CD14-positive monocyte (primary cell): ENCODE measurements around the gene LIPK. TPM values are rescaled to one million over a fixed set of nuclear protein-coding genes. Genes with fewer than 3 reads are reported as not detected.
"Not testable (repeated sequence)": the region's sequence is repeated elsewhere in the genome, so short reads cannot be mapped to it uniquely, and the experiment has no call there.

ENCODE experiments used
- DNase-seq, 3 donors: peaks; one replicate each; pipeline ENCODE4 v3.0.0-alpha.2; 2011 to 2022
- H2AFZ ChIP-seq: 2 replicates; pipeline ENCODE4 v1.6.0; 2012; ENCODE audit warnings: mild to moderate bottlenecking, low read depth, low read length, inconsistent platforms; ENCODE audit not compliant: insufficient read depth, poor library complexity, severe bottlenecking
- H3K27ac ChIP-seq, 2 donors: 1 replicate in 1 of 2; 2 replicates in 1 of 2; pipeline ENCODE4 v1.5.1; 2012 to 2013; ENCODE audit warnings: low read length in 2 of 2, control low read depth in 1 of 2, inconsistent platforms in 1 of 2, low read depth in 1 of 2, mild to moderate bottlenecking in 1 of 2
- H3K27me3 ChIP-seq, 2 donors: one replicate each; pipeline versions ENCODE4 v1.6.0 to v1.6.1; 2011 to 2013; ENCODE audit warnings: low read length in 2 of 2; ENCODE audit not compliant: control insufficient read depth in 2 of 2, insufficient read depth in 2 of 2
- H3K36me3 ChIP-seq, 2 donors: replicated peaks in 1 of 2; 1 replicate in 1 of 2; 2 replicates in 1 of 2; pipeline versions ENCODE4 v1.5.1 to v1.6.1; 2012 to 2013; ENCODE audit warnings: low read length in 2 of 2, control low read depth in 1 of 2, inconsistent platforms in 1 of 2, mild to moderate bottlenecking in 1 of 2; ENCODE audit not compliant: insufficient read depth in 2 of 2, control insufficient read depth in 1 of 2
- H3K4me1 ChIP-seq, 2 donors: 1 replicate in 1 of 2; 2 replicates in 1 of 2; pipeline versions ENCODE4 v1.5.1 to v1.6.1; 2012 to 2013; ENCODE audit warnings: low read length in 2 of 2, control low read depth in 1 of 2, inconsistent platforms in 1 of 2, mild to moderate bottlenecking in 1 of 2, moderate library complexity in 1 of 2; ENCODE audit not compliant: insufficient read depth in 2 of 2, control insufficient read depth in 1 of 2
- H3K4me2 ChIP-seq: replicated peaks from 2 replicates; pipeline ENCODE3; 2012; ENCODE audit warnings: low read length, moderate library complexity, mild to moderate bottlenecking; ENCODE audit not compliant: poor library complexity, severe bottlenecking; ENCODE audit errors: extremely low read depth
- H3K4me3 ChIP-seq, 3 experiments: fragments of 200-600 bp in 1 of 3; sonication (generic) in 1 of 3; replicated peaks in 1 of 3; 1 replicate in 2 of 3; 2 replicates in 1 of 3; pipeline ENCODE4 v1.5.1; 2011 to 2013; ENCODE audit warnings: low read length in 3 of 3, mild to moderate bottlenecking in 3 of 3, control low read depth in 2 of 3, low read depth in 2 of 3, inconsistent platforms in 1 of 3, moderate library complexity in 1 of 3
- H3K79me2 ChIP-seq: 2 replicates; pipeline ENCODE4 v1.6.0; 2012; ENCODE audit warnings: mild to moderate bottlenecking, control low read depth, inconsistent platforms, low read length, moderate library complexity; ENCODE audit not compliant: insufficient read depth
- H3K9ac ChIP-seq: 2 replicates; pipeline ENCODE4 v1.6.0; 2017; ENCODE audit warnings: low read length, mild to moderate bottlenecking; ENCODE audit not compliant: insufficient read depth, poor library complexity, severe bottlenecking
- H3K9me3 ChIP-seq, 2 donors: replicated peaks in 1 of 2; 1 replicate in 1 of 2; 2 replicates in 1 of 2; pipeline versions ENCODE4 v1.5.1 to v1.6.1; 2012 to 2013; ENCODE audit warnings: low read length in 2 of 2, control low read depth in 1 of 2; ENCODE audit not compliant: control insufficient read depth in 1 of 2, insufficient read depth in 1 of 2
- H4K20me1 ChIP-seq: 2 replicates; pipeline ENCODE4 v1.6.0; 2012; ENCODE audit warnings: mild to moderate bottlenecking, low read length, control low read depth, moderate library complexity; ENCODE audit not compliant: insufficient read depth
- H3K27ac Mint-ChIP-seq, 7 donors: one replicate each; pipeline ENCODE4 v1.8.0; 2020; ENCODE audit warnings: mild to moderate bottlenecking in 7 of 7, mixed read lengths in 7 of 7, moderate library complexity in 6 of 7, inconsistent platforms in 2 of 7
- H3K27me3 Mint-ChIP-seq, 3 donors: one replicate each; pipeline ENCODE4 v1.8.0; 2021 to 2022; ENCODE audit warnings: low read depth in 3 of 3, mild to moderate bottlenecking in 3 of 3, mixed read lengths in 3 of 3, moderate library complexity in 3 of 3, inconsistent platforms in 1 of 3
- H3K36me3 Mint-ChIP-seq, 2 donors: one replicate each; pipeline ENCODE4 v1.8.0; 2020; ENCODE audit warnings: mixed read lengths in 2 of 2, inconsistent platforms in 1 of 2, mild to moderate bottlenecking in 1 of 2
- H3K4me1 Mint-ChIP-seq: one replicate; pipeline ENCODE4 v1.8.0; 2020; ENCODE audit warnings: mild to moderate bottlenecking, mixed read lengths
- H3K4me3 Mint-ChIP-seq, 2 donors: one replicate each; pipeline ENCODE4 v1.8.0; 2020; ENCODE audit warnings: mild to moderate bottlenecking in 2 of 2, mixed read lengths in 2 of 2, moderate library complexity in 1 of 2
- H3K9me3 Mint-ChIP-seq, 7 donors: one replicate each; pipeline ENCODE4 v1.8.0; 2020 to 2022; ENCODE audit warnings: mixed read lengths in 7 of 7, mild to moderate bottlenecking in 6 of 7, moderate library complexity in 6 of 7, inconsistent platforms in 2 of 7
- WGBS: methylation state at CpG from one replicate; pipeline ENCODE4 v1.1.5; 2013; ENCODE audit warnings: missing lambda C conversion rate; ENCODE audit not compliant: insufficient coverage; 5-methylcytosine and 5-hydroxymethylcytosine counted together
- intact Hi-C, 2 donors: fragments of 100-400 bp; cut with micrococcal nuclease; formaldehyde crosslinking; loops; one replicate each; pipeline versions ENCODE4 v1.15.0 to v1.15.1; 2023
- polyA plus RNA-seq, 3 donors: library from polyadenylated mRNA; depleted of rRNA in 1 of 3; unstranded in 2 of 3; stranded (reverse) in 1 of 3; fragments of 300-500 nt in 2 of 3; fragments of >200 nt in 1 of 3; fragmentation: Illumina TruSeq in 2 of 3; gene quantifications; 1 replicate in 2 of 3; 2 replicates in 1 of 3; pipeline ENCODE4 v1.2.3, GENCODE V29; 2012 to 2021
- TF ChIP-seq, protein P1 (sequence below): fragments of 200-600 bp; IDR thresholded peaks from one replicate; pipeline ENCODE4 v1.8.0; 2022; ENCODE audit warnings: antibody characterized with exemption, mild to moderate bottlenecking

LIPK gene
- polyA plus RNA-seq, 3 donors: not detected

DNA sequence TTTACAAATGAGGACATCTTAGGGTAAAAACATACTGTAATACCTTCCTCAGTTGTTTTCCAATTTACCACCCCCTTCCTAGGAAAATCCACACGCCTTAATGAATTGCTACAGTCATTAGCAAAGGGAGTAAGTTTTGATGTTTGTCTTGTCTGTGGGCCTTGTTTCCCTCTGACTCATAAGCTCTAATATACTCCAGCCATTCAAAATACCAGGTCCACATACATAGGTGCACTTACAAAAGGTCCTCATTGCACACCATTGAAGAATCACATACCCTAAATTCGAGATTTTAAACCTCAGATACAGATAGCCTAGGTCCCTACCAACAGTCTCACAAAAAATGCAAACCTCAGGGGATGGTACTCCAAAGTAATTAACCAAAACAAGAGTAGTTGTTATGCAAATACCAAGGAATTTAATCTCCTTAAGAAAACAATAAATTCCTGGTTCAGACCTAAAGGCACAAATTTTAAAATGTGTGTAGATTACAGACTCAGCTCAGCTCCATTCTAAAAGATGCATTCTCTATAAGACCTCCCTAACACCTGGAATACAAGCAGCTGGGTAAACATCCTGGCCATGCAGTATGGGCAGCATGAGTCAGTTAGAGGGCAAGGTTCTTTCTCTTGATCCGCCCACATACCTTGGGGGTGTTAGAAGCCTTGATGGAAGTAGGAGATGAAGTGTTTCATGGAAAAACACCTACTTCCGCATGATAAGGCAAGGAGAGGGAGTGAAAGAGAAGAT is 3.0 kb upstream of the LIPK start:
- intact Hi-C loops: no loop called here
- DNase-seq: no peak
- Histone ChIP-seq H3K36me3 (no peaks in the 10 kb centered on the region), H2AFZ (no peak overlapping the region), H3K27me3 (peaks cover 0 to 3% of the 10 kb centered on the region in 2 donors), H3K4me1 (no peaks in the 10 kb centered on the region), H3K9me3 (no peaks in the 10 kb centered on the region), H4K20me1 (no peaks in the 10 kb centered on the region), H3K27ac (no peak overlapping the region), H3K4me3 (no peak overlapping the region), H3K79me2 (no peaks in the 10 kb centered on the region), H3K4me2 (no peak overlapping the region), H3K9ac (no peak overlapping the region)
- Mint-ChIP-seq H3K36me3 (no peaks in the 10 kb centered on the region), H3K4me3 (no peak overlapping the region), H3K9me3 (peaks cover 0 to 6% (median 0%) of the 10 kb centered on the region in 7 donors), H3K27me3 (peaks cover 0 to 8% (median 0%) of the 10 kb centered on the region in 3 donors), H3K4me1 (peaks cover 7% of the 10 kb centered on the region), H3K27ac (no peak overlapping the region)
- WGBS: 80% methylated on average over 1 of the region's 4 CpGs
- TF ChIP-seq, protein P1, sequence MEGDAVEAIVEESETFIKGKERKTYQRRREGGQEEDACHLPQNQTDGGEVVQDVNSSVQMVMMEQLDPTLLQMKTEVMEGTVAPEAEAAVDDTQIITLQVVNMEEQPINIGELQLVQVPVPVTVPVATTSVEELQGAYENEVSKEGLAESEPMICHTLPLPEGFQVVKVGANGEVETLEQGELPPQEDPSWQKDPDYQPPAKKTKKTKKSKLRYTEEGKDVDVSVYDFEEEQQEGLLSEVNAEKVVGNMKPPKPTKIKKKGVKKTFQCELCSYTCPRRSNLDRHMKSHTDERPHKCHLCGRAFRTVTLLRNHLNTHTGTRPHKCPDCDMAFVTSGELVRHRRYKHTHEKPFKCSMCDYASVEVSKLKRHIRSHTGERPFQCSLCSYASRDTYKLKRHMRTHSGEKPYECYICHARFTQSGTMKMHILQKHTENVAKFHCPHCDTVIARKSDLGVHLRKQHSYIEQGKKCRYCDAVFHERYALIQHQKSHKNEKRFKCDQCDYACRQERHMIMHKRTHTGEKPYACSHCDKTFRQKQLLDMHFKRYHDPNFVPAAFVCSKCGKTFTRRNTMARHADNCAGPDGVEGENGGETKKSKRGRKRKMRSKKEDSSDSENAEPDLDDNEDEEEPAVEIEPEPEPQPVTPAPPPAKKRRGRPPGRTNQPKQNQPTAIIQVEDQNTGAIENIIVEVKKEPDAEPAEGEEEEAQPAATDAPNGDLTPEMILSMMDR: no peak

DNA sequence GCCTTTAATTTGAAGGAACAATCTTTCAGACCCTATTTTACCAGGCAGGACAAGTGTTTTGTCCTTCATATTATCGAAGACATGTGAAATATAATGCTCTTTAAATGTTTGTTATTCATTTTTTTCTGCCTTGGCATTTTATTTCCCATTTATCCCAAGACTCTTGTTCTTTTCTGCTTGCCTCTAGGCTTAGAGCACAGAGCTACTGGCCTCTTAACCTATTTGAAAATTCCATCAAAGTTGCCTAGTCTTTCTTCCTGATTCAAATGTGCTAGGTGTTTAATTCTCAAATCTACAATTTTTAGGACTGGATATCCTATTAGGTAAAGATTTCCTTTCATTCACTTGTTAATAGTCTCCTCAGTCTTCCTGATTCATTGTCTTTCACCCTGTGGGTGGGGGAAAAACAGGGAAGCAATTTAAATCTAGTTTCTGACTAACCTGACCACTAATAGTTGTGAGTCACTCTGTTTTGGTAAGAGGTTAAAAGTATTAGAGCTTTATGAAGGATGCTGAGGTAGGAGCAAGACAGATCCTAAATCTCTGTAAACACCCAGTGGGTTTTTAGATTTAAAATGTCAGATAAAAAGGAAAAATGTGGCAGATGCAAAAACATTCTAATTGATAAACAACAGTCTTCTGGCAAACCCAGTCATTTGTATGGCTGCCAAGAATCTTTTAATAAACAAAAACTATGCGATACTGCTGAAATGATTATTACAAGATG is 1.5 kb downstream of the LIPK start:
- H3K79me2 ChIP-seq: no peaks in the 10 kb centered on the region
- H3K4me2 ChIP-seq: no peak overlapping the region
- peaks cover 0 to 3% of the 10 kb centered on the region in 2 donors for H3K27me3 ChIP-seq
- Mint-ChIP-seq H3K4me1 (peaks cover 7% of the 10 kb centered on the region), H3K27me3 (peaks cover 2 to 9% (median 7%) of the 10 kb centered on the region in 3 donors), H3K27ac (peak overlapping the region in 1 of 7 donors; percentile 73), H3K9me3 (peaks cover 0 to 6% (median 0%) of the 10 kb centered on the region in 7 donors), H3K4me3 (no peak overlapping the region), H3K36me3 (no peaks in the 10 kb centered on the region)
- H3K36me3 ChIP-seq: no peaks in the 10 kb centered on the region
- intact Hi-C loops: no loop called here
- H3K4me3 ChIP-seq: no peak overlapping the region
- peak; percentile 14 to 65 (median 40) for DNase-seq
- TF ChIP-seq, protein P1: no peak
- H3K9ac ChIP-seq: no peak overlapping the region
- WGBS: no CpG with 5 or more reads among the region's 2 CpGs
- H2AFZ ChIP-seq: no peak overlapping the region
- H3K27ac ChIP-seq: no peak overlapping the region
- no peaks in the 10 kb centered on the region for H3K9me3 ChIP-seq
- no peaks in the 10 kb centered on the region for H3K4me1 ChIP-seq
- H4K20me1 ChIP-seq: no peaks in the 10 kb centered on the region

GRCh38 chr10:88709361-88709760 is 3.3 kb downstream of the LIPK start:
- H3K27ac ChIP-seq, intact Hi-C loops, H4K20me1 ChIP-seq, H3K4me3 ChIP-seq, DNase-seq, H2AFZ ChIP-seq, H3K79me2 ChIP-seq, H3K4me2 ChIP-seq, H3K27me3 Mint-ChIP-seq, H3K36me3 Mint-ChIP-seq, H3K9ac ChIP-seq, H3K9me3 ChIP-seq, H3K27ac Mint-ChIP-seq, H3K4me1 Mint-ChIP-seq, H3K36me3 ChIP-seq, H3K9me3 Mint-ChIP-seq, H3K27me3 ChIP-seq, H3K4me1 ChIP-seq, H3K4me3 Mint-ChIP-seq: not testable (repeated sequence)
- no CpG with 5 or more reads among the region's 6 CpGs for WGBS
